Measurements from ENCODE around the gene TCF3.

TCF3 gene

DNA sequence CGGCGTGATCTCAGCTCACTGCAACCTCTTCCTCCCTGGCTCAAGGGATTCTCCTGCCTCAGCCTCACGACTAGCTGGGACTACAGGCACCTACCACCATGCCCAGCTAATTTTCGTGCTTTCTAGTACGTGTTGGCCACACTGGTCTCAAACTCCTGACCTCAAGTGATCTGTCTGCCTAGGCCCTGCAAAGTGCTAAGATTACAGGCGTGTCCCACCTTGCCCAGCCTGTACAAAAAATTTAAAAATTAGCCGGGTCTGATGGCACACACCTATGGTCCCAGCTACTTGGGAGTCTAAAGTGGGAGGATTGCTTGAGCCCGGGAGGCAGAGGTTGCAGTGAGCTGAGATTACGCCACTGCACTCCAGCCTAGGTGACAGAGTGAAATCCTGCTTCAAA, 79.6 kb downstream of the TCF3 start:
- Histone ChIP-seq H3K4me3 (no peak overlapping the region), H3K4me2 (no peak overlapping the region), H4K20me1 (peaks cover 0 to 43% (median 27%) of the 10 kb centered on the region in 11 experiments; a peak in 19 of 22 replicates), H3K4me1 (peaks cover 15 to 34% (median 25%) of the 10 kb centered on the region in 10 experiments; a peak in 19 of 20 replicates), H3K36me3 (peaks cover 17 to 39% (median 28%) of the 10 kb centered on the region in 11 experiments), H3K9me3 (replicated peaks in 1 of 11) (no peaks in the 10 kb centered on the region), H3K27me3 (no peaks in the 10 kb centered on the region), H3K27ac (no peak overlapping the region), H3K9ac (no peak overlapping the region)
- TF ChIP-seq Cebpa-rat (IDR thresholded peaks at IDR 0.05), result no peak

DNA sequence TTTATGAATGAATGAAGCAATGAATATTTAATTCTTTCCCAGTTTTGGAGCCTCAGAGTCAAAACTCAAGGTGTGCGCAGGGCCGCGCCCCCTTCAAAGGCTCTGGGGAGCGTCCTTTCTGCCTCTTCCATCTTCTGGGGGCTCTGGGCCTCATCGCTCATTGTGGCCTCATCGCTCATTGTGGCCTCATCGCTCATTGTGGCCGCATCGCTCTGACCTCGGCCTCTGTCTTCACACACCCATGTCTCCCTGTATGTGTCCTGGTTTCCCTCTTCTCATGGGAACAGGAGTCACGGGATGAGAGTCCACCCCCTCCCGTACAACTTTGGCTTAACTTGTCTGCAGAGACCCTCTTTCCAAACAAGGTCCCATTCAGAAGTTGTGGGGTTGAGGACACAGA, 81.1 kb downstream of the TCF3 start:
- no peak for TF ChIP-seq Cebpa-rat (IDR thresholded peaks at IDR 0.05)
- H3K27ac ChIP-seq, result no peak overlapping the region

DNA sequence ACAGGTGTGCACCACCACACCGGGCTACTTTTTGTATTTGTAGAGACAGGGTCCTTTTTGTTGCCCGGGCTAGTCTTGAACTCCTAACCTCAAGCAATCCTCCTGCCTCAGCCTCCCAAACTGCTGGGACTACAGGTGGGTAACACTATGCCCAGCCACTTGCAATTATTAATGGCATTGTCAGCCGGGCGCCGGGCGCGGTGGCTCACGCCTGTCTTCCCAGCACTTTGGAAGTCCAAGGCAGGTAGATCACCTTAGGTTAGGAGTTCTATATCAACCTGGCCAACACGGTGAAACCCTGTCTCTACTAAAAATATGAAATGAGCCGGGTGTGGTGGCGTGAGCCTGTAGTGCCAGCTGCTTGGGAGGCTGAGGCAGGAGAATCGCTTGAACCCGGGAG, 81.6 kb downstream of the TCF3 start:
- Histone ChIP-seq H3K9me3 (replicated peaks in 1 of 11) (no peaks in the 10 kb centered on the region), H3K9ac (no peak overlapping the region), H3K36me3 (peaks cover 0 to 21% (median 11%) of the 10 kb centered on the region in 11 experiments; a peak in 13 of 22 replicates), H3K4me2 (peak overlapping the region in 7 of 11 experiments; percentile 61 to 86 (median 77); a peak in 7 of 22 replicates), H3K27ac (no peak overlapping the region), H3K4me3 (no peak overlapping the region), H4K20me1 (peaks cover 5 to 40% (median 13%) of the 10 kb centered on the region in 11 experiments), H3K27me3 (no peaks in the 10 kb centered on the region), H3K4me1 (peaks cover 20 to 40% (median 30%) of the 10 kb centered on the region in 10 experiments)
- no peak for TF ChIP-seq Cebpa-rat (IDR thresholded peaks at IDR 0.05)

More for the DNA sequence above, 81.1 kb downstream of the TCF3 start:
- H3K9ac ChIP-seq, result no peak overlapping the region
- H4K20me1 ChIP-seq, result peaks cover under 1 to 40% (median 13%) of the 10 kb centered on the region in 11 experiments; a peak in 21 of 22 replicates
- peaks cover 15 to 34% (median 25%) of the 10 kb centered on the region in 10 experiments; a peak in 19 of 20 replicates for H3K4me1 ChIP-seq
- H3K27me3 ChIP-seq, result no peaks in the 10 kb centered on the region
- H3K4me3 ChIP-seq, result no peak overlapping the region
- H3K36me3 ChIP-seq, result peaks cover 3 to 25% (median 14%) of the 10 kb centered on the region in 11 experiments; a peak in 19 of 22 replicates
- H3K4me2 ChIP-seq, result no peak overlapping the region
- H3K9me3 ChIP-seq (replicated peaks in 1 of 11), result no peaks in the 10 kb centered on the region

DNA sequence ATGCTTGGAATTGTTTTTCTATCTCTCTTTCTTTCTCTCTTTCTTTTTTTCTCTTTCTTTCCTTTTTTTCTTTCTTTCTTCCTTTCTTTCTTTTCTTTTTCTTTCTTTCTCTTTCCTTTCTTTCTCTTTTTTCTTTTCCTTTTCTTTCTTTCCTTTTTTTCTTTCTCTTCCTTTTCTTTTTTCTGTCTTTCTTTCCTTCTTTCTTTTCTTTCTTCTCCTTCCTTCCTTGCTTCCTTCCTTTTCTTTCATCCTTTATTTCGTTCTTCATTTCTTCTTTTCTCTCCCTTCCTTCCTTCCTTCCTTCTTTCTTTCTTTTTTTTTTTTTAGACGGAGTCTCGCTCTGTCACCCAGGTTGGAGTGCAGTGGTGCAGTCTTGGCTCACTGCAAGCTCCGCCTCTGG, 82.4 kb downstream of the TCF3 start:
- Histone ChIP-seq H3K9me3 (replicated peaks in 1 of 11) (no peaks in the 10 kb centered on the region), H3K27me3 (no peaks in the 10 kb centered on the region), H3K27ac (peak overlapping the region in 4 of 11 experiments; percentile 32 to 53 (median 40); a peak in 4 of 22 replicates), H3K4me2 (peak overlapping the region in 10 of 11 experiments; percentile 61 to 98 (median 78); a peak in 21 of 22 replicates), H4K20me1 (peaks cover 14 to 40% (median 14%) of the 10 kb centered on the region in 11 experiments), H3K4me3 (no peak overlapping the region), H3K9ac (peak overlapping the region in 4 of 11 experiments; percentile 28 to 53 (median 40); a peak in 6 of 22 replicates), H3K4me1 (peaks cover 26 to 48% (median 38%) of the 10 kb centered on the region in 10 experiments), H3K36me3 (peaks cover 0 to 21% (median 4%) of the 10 kb centered on the region in 11 experiments; a peak in 12 of 22 replicates)
- no peak for TF ChIP-seq Cebpa-rat (IDR thresholded peaks at IDR 0.05)

DNA sequence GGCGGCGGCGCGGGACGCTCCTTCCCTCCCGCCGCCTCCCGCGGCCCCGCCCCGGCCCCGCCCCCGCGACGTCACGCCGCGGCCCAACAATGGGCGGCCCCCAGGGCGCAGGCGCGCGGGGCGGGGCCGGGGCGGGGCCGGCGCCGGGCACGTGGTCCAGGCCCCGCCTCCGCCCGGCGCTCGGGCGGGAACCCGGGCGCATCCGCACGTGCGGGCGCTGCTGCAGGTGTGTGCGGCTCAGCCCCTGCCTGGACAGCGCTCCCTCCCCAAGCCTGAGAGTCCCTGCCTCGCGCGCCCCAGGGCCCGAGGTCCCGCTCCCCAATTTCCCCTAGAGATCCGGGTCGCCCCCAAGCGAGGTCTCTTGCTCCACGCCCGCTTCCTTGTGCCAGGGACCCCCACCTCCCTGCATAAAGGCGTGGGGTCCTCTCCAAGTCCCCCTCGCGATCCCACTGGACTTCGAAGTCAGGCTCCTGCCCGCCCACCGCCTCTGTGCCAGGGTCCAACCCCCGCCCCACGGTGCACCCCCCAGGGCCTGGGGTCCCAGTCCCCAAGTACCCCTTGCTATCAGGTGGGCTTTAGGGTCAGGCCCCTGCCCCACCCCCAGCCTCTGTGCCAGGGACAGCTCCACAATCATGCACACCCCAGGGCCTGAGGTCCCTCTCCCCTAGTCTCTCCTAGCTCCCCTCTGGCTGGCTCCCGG, 83.9 kb downstream of the TCF3 start, which contains the start of gene MEX3D:
TSS of gene MEX3D (minus strand) at position 6 of the 700 bp plus-strand sequence. CDS start 267 bp downstream, outside the sequence.
- TF ChIP-seq Cebpa-rat (IDR thresholded peaks at IDR 0.05), result no peak
- Histone ChIP-seq H3K4me3 (peak within 1 kb of the TSS; percentile 88 to 99 (median 95)), H3K4me1 (peaks cover 26 to 52% (median 43%) of the 10 kb centered on the region in 10 experiments), H3K9me3 (replicated peaks in 1 of 11) (no peaks in the 10 kb centered on the region), H3K27ac (peak within 1 kb of the TSS; percentile 58 to 95 (median 91); a peak in 21 of 22 replicates), H3K4me2 (peak within 1 kb of the TSS; percentile 88 to 98 (median 92)), H4K20me1 (peaks cover 27 to 41% (median 30%) of the 10 kb centered on the region in 11 experiments), H3K27me3 (no peaks in the 10 kb centered on the region), H3K36me3 (peaks cover 0 to 25% (median 15%) of the 10 kb centered on the region in 11 experiments; a peak in 15 of 22 replicates), H3K9ac (peak within 1 kb of the TSS; percentile 89 to 99 (median 96))

DNA sequence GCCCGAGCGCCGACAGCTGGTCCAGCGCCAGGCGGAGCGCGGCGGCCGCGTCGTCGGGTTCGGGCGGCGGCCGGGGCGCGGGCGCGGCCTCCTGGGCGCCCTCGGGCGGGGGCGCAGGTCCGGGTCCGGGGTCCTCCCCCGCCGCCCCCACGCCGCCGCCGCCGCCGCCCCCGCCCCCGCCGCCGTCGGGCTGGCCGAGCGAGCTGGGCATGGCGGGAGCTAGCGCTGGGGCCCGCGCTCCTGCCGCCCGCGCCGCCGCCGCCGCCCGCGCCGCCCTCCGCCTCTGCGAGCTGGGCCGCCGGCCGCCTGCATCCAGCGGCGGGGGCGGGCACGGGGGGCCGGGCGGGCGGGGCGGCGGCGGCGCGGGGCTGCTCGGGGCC, 84.6 kb downstream of the TCF3 start:
- TF ChIP-seq Cebpa-rat (IDR thresholded peaks at IDR 0.05), result no peak
- Histone ChIP-seq H3K27ac (peak overlapping the region; percentile 58 to 95 (median 91); a peak in 20 of 22 replicates), H3K4me2 (peak overlapping the region in 10 of 11 experiments; percentile 86 to 97 (median 92); a peak in 18 of 22 replicates), H3K4me1 (peaks cover 26 to 57% (median 43%) of the 10 kb centered on the region in 10 experiments), H3K9ac (peak overlapping the region; percentile 89 to 99 (median 96)), H3K4me3 (peak overlapping the region; percentile 88 to 99 (median 95)), H3K36me3 (peaks cover 0 to 31% (median 21%) of the 10 kb centered on the region in 11 experiments; a peak in 18 of 22 replicates), H4K20me1 (peaks cover 34 to 48% (median 36%) of the 10 kb centered on the region in 11 experiments), H3K27me3 (no peaks in the 10 kb centered on the region), H3K9me3 (replicated peaks in 1 of 11) (no peaks in the 10 kb centered on the region)

DNA sequence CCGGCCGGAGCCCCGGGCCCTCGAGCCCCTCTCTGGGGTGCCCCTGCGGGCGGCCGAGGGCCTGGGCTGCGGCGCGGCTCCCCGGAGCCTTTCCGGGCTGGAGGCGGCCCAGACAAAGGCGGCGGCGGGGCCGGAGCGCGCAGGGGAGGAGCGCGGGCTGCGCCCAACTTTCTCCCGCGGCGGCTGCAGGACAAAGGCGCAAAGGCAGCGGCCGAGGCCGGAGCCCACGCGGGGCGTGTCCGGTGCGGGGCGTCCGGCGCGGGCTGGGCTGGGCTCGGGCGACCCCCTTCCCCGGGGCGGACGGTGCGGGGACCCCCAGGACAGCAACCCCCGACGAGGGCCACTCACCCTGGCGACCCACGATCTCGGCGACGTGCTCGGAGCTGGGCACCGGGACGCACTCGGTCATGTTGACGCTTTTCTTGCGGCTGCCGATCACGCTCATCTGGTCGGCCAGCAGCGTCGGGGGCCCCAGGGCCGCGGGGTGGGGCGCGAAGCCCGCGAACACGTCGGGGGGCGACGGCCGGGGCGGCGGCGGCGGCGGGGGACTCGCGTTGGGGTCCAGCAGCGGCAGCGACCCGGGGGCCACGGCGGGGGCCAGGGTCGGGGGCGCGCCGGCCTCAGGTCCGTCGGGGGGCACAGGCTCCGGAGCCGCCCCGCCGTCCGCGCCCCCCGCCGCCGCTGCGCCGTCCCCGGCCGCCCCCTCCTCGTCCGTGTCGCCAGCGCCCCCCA, 85.1 kb downstream of the TCF3 start:
- Histone ChIP-seq H3K4me1 (peaks cover 26 to 57% (median 43%) of the 10 kb centered on the region in 10 experiments), H3K4me2 (peak overlapping the region; percentile 86 to 97 (median 92)), H3K4me3 (peak overlapping the region; percentile 88 to 99 (median 95)), H3K36me3 (peaks cover 0 to 37% (median 27%) of the 10 kb centered on the region in 11 experiments; a peak in 18 of 22 replicates), H3K9me3 (replicated peaks in 1 of 11) (no peaks in the 10 kb centered on the region), H3K9ac (peak overlapping the region; percentile 89 to 99 (median 96)), H3K27me3 (no peaks in the 10 kb centered on the region), H4K20me1 (peaks cover 35 to 53% (median 41%) of the 10 kb centered on the region in 11 experiments), H3K27ac (peak overlapping the region; percentile 58 to 95 (median 91); a peak in 21 of 22 replicates)
- no peak for TF ChIP-seq Cebpa-rat (IDR thresholded peaks at IDR 0.05)

DNA sequence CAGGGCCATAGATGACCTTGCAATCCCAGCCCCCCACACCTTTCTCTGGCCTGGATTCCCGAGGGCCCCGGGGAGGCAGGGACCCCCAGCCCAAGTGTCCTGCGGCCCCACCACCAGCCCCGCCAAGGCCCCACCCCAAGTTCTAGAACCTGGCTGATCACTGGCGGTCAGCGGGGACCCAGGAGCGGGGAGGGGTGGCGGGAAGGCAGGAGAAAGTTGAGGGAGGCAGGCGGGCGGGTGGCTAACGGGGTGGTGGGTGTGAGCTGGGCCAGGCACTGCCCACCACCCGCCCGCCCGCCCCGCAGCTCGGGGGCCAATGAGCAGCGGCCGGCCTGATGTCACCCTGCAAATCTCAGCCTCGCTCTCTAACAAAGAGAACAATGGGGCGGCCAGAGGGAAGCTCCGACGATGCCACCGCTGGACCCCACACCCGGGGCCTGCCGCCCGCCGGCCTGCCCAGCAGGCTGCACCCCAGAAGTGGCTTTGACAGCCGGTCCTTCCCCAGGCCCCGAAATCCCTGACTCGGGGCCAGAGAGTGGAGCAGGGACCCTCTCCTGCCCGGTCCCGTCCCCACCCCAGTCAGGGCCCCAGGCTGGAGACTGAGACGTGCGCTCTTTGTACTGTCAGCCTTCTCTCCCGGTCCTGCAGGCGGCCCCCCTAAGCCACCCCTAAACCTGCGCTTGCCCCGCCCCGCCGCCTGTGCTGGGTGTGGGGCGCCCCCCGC, 85.9 kb downstream of the TCF3 start:
- Histone ChIP-seq H3K4me1 (peaks cover 26 to 58% (median 45%) of the 10 kb centered on the region in 10 experiments), H3K9me3 (replicated peaks in 1 of 11) (no peaks in the 10 kb centered on the region), H3K4me3 (peak overlapping the region; percentile 88 to 99 (median 95)), H4K20me1 (peaks cover 37 to 61% (median 47%) of the 10 kb centered on the region in 11 experiments), H3K27ac (peak overlapping the region; percentile 58 to 95 (median 91); a peak in 21 of 22 replicates), H3K27me3 (no peaks in the 10 kb centered on the region), H3K9ac (peak overlapping the region; percentile 89 to 99 (median 96)), H3K4me2 (peak overlapping the region; percentile 86 to 97 (median 92)), H3K36me3 (peaks cover 0 to 44% (median 29%) of the 10 kb centered on the region in 11 experiments; a peak in 18 of 22 replicates)
- no peak for TF ChIP-seq Cebpa-rat (IDR thresholded peaks at IDR 0.05)
